ENCODE measurements around the gene MPDU1. TPM values are rescaled to one million over a fixed set of nuclear protein-coding genes. Genes with fewer than 3 reads are reported as not detected.

MPDU1 gene
- total RNA-seq (10 to 100 TPM; 42.3 to 71.5 TPM), polyA plus RNA-seq (10 to 100 TPM; 98.1 to 99.5 TPM)
- long read RNA-seq, donor 1, transcript MPDU1-201 (7 exons, 1,601 nt): major isoform, 30 of 42 reads
- long read RNA-seq, donor 1, partial matches to known transcripts: 0 of 42 reads
- long read RNA-seq, donor 1, other reads (novel, unspliced or antisense): 0 of 42 reads
- long read RNA-seq, donor 2, transcript MPDU1-201 (7 exons, 1,601 nt): major isoform, 12 of 21 reads
- long read RNA-seq, donor 2, partial matches to known transcripts: 0 of 21 reads
- long read RNA-seq, donor 2, other reads (novel, unspliced or antisense): 0 of 21 reads
- long read RNA-seq, donor 3, transcript MPDU1-201 (7 exons, 1,601 nt): major isoform, 21 of 28 reads
- long read RNA-seq, donor 3, partial matches to known transcripts: 0 of 28 reads
- long read RNA-seq, donor 3, other reads (novel, unspliced or antisense): 0 of 28 reads
- long read RNA-seq, donor 4, transcript MPDU1-201 (7 exons, 1,601 nt): major isoform, 11 of 31 reads
- long read RNA-seq, donor 4, partial matches to known transcripts: 17 of 31 reads
- long read RNA-seq, donor 4, other reads (novel, unspliced or antisense): 0 of 31 reads
- long read RNA-seq, donor 5, transcript MPDU1-201 (7 exons, 1,601 nt): major isoform, 33 of 83 reads
- long read RNA-seq, donor 5, partial matches to known transcripts: 39 of 83 reads
- long read RNA-seq, donor 5, other reads (novel, unspliced or antisense): 0 of 83 reads

DNA sequence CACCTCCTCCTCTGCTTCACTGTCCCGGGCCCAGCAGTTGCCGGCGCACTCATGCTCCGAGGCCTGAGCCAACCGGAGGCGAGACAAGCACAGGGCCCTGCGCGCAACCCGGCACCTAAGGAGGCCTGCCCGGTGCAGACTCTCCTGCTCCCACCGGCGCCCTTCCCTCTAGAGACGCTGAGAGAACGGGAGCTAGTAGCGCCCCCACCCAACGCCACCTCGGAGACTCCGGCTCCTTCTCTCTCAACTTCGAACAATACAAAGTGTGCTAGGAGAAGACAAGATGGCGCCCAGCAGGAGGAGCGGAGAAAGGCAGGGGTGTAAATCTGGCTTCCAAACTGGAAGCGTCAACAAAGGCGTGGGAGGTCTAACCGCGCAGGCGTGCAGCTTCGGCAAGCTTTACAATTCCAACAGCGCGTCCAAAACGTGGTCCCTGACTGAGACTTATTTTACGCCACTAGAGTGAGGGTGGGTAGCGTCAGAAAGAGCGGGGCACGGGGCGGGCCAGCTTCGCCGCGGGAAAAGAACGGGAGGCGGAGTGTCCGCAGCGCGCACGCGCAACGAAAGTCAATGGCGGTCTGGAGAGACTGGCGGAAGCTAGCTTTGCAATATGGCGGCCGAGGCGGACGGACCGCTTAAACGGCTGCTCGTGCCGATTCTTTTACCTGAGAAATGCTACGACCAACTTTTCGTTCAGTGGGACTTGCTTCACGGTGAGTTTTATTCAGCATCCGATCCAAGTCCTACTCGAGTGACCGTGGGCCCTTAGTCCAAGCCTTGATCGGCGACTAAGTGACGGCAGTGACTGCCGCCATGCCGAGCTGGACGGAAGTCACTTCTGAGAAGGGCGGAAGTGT lies at the start of gene MPDU1:
Gene MPDU1, plus strand, starts transcription at position 600 of the 857 bp plus-strand sequence. Its CDS starts 11 bp downstream, at position 611.
- Histone ChIP-seq H3K36me3 (ENCODE audit: control insufficient read depth in 4 of 4, insufficient read depth in 4 of 4, low read length in 4 of 4) (peaks cover 5 to 27% (median 18%) of the 10 kb centered on the region in 4 donors), H3K4me1 (ENCODE audit: control insufficient read depth in 5 of 5, insufficient read depth in 5 of 5, low read length in 5 of 5) (peaks cover 10 to 35% (median 17%) of the 10 kb centered on the region in 5 donors), H3K9me3 (ENCODE audit: control insufficient read depth in 4 of 4, insufficient read depth in 3 of 4, low read length in 3 of 4) (no peaks in the 10 kb centered on the region), H3K27ac (ENCODE audit: low read depth in 1 of 2, low read length in 1 of 2) (peak within 1 kb of the TSS; percentile 89), H3K4me3 (peak within 1 kb of the TSS; percentile 48), H3K27me3 (ENCODE audit: control insufficient read depth in 3 of 3, insufficient read depth in 3 of 3, low read length in 2 of 3) (no peaks in the 10 kb centered on the region), H3K9ac (ENCODE audit: insufficient read depth in 1 of 2, low read length in 2 of 2) (peak within 1 kb of the TSS; percentile 92 to 99)
- WGBS, 2 donors: 14 to 19% methylated on average over 69 of the region's 69 CpGs
- TF ChIP-seq, protein P1, sequence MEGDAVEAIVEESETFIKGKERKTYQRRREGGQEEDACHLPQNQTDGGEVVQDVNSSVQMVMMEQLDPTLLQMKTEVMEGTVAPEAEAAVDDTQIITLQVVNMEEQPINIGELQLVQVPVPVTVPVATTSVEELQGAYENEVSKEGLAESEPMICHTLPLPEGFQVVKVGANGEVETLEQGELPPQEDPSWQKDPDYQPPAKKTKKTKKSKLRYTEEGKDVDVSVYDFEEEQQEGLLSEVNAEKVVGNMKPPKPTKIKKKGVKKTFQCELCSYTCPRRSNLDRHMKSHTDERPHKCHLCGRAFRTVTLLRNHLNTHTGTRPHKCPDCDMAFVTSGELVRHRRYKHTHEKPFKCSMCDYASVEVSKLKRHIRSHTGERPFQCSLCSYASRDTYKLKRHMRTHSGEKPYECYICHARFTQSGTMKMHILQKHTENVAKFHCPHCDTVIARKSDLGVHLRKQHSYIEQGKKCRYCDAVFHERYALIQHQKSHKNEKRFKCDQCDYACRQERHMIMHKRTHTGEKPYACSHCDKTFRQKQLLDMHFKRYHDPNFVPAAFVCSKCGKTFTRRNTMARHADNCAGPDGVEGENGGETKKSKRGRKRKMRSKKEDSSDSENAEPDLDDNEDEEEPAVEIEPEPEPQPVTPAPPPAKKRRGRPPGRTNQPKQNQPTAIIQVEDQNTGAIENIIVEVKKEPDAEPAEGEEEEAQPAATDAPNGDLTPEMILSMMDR (IDR thresholded peaks at IDR 0.05; ENCODE audit: control extremely low read depth, extremely low read depth): no peak
- DNase-seq: peak; percentile 99 to 100 (median 99)
- ATAC-seq (ENCODE audit: insufficient read depth, low FRiP score): peak; percentile 74

DNA sequence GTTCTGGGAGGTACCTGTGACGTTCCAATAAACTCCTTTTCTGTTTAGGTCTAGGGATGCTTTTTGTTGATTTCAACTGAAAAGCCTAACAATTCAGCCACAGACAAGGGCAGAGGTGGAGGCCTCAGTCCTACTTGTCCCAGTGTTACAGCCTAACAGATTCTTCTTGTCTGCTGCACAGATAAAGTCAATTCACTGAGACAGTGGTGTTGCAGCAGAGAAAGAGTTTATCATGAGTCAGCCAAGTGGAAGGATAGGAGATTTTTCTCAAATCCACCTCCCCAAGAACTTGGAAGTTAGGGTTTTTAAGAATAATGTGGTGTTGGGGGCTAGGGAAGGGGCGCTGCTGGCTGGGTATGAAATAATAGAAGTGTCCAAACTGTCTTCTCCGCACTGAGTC lies 45.6 kb upstream of the MPDU1 start:
- no peak for DNase-seq
- 82 to 93% methylated on average over 3 of the region's 3 CpGs for WGBS, 2 donors
- H3K27ac ChIP-seq (ENCODE audit: low read depth in 1 of 2, low read length in 1 of 2): no peak overlapping the region
- H3K27me3 ChIP-seq (ENCODE audit: control insufficient read depth in 3 of 3, insufficient read depth in 3 of 3, low read length in 2 of 3): no peaks in the 10 kb centered on the region
- ATAC-seq (ENCODE audit: insufficient read depth, low FRiP score): no peak
- H3K9me3 ChIP-seq (ENCODE audit: control insufficient read depth in 4 of 4, insufficient read depth in 3 of 4, low read length in 3 of 4): peaks cover 0 to 3% (median 0%) of the 10 kb centered on the region in 4 donors
- no peak overlapping the region for H3K4me3 ChIP-seq
- H3K36me3 ChIP-seq (ENCODE audit: control insufficient read depth in 4 of 4, insufficient read depth in 4 of 4, low read length in 4 of 4): no peaks in the 10 kb centered on the region
- no peaks in the 10 kb centered on the region for H3K4me1 ChIP-seq (ENCODE audit: control insufficient read depth in 5 of 5, insufficient read depth in 5 of 5, low read length in 5 of 5)
- no peak overlapping the region for H3K9ac ChIP-seq (ENCODE audit: insufficient read depth in 1 of 2, low read length in 2 of 2)
- TF ChIP-seq, protein P1 (IDR thresholded peaks at IDR 0.05; ENCODE audit: control extremely low read depth, extremely low read depth): no peak

DNA sequence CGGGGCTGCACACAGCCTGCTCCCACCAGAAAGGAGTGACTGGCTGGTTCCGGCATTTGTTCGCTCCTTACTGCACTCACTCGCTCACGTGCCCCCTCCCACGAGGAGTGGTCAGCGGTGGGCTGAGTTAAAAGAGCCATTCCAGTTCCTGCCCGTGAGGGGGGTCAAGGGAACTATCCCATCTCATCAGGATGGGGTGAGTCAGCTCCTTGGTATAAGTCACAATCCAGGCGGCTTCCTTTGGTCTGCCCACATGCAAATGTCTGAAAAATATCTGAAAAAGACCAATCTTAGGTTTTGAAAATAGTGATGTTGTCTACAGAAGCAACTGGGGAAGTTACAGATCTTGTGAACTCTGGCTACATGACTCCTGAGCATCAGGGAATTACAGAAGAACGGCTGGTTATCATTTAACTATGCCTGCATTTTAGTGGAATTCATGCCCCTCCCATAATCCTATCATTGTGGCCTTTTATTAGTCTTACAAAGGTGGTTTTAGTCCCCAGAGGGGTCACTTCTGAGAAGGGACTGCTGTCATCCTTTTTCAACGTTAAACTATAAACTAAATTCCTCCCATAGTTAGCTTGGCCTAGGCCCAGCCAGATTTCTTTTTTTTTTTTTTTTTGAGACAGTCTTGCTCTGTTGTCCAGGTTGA lies 44.6 kb upstream of the MPDU1 start:
- H3K4me1 ChIP-seq (ENCODE audit: control insufficient read depth in 5 of 5, insufficient read depth in 5 of 5, low read length in 5 of 5): no peaks in the 10 kb centered on the region
- peaks cover 0 to 3% (median 0%) of the 10 kb centered on the region in 4 donors for H3K9me3 ChIP-seq (ENCODE audit: control insufficient read depth in 4 of 4, insufficient read depth in 3 of 4, low read length in 3 of 4)
- DNase-seq (no peak), ATAC-seq (ENCODE audit: insufficient read depth, low FRiP score) (no peak)
- no peak overlapping the region for H3K9ac ChIP-seq (ENCODE audit: insufficient read depth in 1 of 2, low read length in 2 of 2)
- no peak overlapping the region for H3K27ac ChIP-seq (ENCODE audit: low read depth in 1 of 2, low read length in 1 of 2)
- H3K27me3 ChIP-seq (ENCODE audit: control insufficient read depth in 3 of 3, insufficient read depth in 3 of 3, low read length in 2 of 3): no peaks in the 10 kb centered on the region
- no peak overlapping the region for H3K4me3 ChIP-seq
- WGBS, 2 donors: 77 to 85% methylated on average over 11 of the region's 11 CpGs
- no peaks in the 10 kb centered on the region for H3K36me3 ChIP-seq (ENCODE audit: control insufficient read depth in 4 of 4, insufficient read depth in 4 of 4, low read length in 4 of 4)
- TF ChIP-seq, protein P1 (IDR thresholded peaks at IDR 0.05; ENCODE audit: control extremely low read depth, extremely low read depth): no peak

Data from lung (tissue), 16 donors.